HG03442 (cell line): ENCODE results near the gene TPPP.
"Not testable (repeated sequence)": the region's sequence is repeated elsewhere in the genome, so short reads cannot be mapped to it uniquely, and the experiment has no call there.

Source experiments
- ATAC-seq: cut with Tn5 transposase; IDR thresholded peaks from one replicate; pipeline ENCODE4 v1.9.1; 2021; ENCODE audit warnings: mild to moderate bottlenecking, moderate library complexity; ENCODE audit not compliant: unreplicated experiment

The TPPP gene

DNA sequence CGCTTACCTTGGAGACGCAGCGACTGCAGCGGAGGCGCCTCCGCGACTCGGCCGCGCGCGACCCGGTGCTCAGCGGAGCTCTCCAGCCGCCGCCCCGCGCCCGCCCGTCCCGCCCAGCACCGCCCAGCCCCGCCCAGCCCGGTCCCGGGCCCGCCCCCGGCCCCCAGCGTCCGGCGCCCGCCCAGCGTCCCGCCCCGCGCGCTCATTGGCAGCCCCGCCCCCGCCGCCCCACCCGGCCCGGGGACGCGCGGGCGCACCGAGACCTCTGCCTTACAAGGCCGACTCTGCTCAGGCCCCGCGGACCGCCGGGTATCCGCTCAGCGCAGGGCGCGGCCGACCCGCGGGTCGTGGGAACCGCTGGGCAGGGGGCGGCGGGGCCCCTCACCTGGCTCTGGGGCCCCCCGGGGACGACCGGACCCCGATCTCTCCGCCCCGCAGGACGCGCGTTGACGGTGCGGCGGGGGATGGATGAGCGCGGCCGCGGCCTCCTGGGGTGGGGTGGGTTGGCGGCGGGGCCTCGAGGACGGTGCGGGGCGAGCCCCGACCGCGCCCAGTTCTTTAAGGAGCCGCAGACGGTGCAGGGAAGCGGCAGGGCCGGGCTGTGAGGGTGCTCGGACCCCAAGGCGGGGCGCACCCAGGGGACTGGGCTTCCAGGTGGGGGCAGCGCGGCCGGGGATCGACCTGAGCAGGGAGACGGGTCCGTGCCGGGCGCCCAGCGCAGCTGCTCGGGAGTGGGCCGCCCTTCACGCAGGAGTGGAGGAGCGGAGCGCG, at the start of gene TPPP:
TSS of gene TPPP (minus strand) at position 82 of the 771 bp plus-strand sequence. CDS start 15,292 bp downstream, outside the sequence.
- ATAC-seq = peak; percentile 68

DNA sequence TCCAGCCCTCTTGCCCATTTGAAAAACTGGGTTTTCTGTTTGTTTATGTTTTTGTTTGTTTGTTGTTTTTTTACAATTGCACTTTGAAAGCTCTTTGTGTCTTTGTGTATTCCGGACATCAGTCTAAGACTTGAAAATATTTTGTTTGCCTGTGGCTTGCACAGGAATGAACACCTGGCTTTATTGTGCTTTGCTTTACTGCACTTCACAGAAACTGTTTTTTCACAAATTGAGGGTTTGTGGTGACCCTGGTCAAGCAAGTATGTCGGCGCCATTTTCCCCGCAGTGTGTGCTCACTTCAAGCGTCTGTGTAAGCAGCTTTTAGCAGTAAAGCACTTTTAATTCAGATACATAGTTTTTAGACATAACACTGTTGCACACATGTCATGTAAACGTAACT, 49.1 kb upstream of the TPPP start:
- ATAC-seq = not testable (repeated sequence)

DNA sequence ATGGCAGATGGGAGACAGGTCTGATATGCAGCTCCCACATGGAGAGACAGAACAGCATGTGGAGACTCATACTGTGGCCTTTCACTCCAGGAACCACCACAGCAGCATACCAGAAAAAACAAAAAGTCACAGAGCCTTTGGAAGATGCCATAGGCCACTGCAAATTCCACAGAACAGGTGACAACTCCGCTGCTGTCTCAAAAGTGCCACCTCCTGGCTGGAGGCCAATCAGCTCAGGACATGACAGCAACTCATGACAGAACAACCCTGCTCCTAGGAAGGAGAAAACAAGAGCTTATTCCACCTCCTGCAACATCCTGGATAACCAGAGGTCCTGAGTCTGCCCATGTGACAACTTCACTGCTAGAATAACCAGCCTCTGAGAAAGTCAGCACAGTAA, 41.0 kb upstream of the TPPP start:
- ATAC-seq = not testable (repeated sequence)

DNA sequence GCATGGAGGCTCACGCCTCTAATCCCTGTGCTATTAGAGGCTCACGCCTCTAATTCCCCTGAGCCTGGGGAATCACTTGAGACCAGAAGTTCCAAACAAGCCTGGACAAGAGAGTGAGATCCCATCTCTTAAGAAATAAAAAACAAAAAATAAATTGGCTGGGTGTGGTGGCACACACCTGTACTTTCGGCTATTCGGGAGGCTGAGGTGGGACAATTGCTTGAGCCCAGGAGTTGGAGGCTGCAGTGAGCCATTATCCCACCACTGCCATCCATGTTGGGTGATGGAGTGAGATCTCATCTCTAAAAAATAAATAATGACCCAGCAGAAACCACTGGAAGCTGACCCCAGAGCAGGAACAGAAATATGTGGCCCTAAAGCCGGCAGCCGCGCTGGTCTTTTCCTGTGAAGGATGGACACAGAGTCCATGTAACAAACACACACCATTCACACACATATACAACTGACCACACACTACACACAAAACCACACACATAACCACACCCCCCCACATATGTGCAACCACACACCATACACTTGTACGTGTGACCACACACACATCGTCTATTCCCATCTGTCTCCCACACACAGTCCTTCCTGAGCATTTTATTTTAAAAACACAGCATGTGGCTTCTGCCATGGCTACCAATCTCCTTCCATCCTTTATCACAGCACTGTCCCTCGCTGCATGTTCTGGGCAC, 39.8 kb upstream of the TPPP start:
- not testable (repeated sequence) for ATAC-seq

DNA sequence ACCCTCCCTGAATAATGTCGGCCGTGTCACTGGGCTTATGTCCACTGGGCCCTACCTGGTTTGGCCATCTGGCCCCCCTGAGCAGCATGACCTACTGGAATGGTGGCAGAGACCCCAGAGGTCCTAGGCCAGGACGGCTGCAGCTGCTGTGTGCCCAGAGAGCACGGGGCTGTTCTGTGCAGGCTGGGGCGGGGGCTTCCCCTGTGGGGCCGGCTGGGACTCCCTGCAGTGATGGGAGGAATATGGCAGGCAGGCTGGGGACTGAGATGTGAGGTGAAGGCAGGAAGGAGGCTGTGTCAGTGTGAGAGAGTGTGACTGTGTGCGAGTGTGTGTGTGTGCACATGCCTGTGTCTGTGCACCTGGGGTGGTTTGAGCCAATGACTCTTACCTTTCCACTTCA, 36.1 kb upstream of the TPPP start:
- ATAC-seq = not testable (repeated sequence)

DNA sequence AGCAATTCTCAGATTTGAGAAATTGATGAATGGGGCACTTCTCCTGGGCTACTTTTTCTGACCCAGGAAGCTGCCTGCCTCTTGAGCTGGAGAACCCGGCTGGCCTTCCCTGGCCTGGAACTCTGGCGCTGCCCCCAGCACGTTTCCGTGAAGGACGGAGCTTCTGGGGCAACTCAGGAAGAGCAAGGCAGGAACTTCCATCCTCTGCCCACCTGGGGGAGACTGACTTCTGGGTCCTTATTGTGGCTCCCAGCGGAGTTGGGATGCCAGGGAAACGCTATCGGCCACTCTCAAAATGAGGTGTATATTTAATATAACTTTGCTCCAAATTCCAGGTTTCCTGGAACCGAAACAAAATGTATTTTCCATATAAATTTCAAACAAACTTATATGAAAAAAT, 33.9 kb upstream of the TPPP start:
- ATAC-seq = not testable (repeated sequence)

DNA sequence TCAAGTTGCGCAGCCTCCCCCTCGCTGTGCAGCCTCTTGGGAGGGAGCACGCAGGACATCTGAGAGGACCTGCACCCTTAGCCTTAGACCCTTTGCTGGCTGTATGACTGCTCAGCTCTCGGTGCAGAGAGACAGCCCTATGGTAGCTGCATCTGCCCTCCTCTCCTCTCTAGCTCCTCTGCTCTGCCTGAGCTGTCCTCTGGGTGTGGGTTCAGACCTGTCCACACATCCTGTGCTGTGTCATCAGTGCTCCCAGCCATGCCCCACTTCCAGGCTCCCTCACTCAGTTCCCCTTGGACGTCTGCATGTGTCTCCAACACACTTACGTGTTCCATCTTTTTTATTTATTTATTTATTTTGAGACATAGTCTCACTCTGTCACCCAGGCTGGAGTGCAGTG, 30.7 kb upstream of the TPPP start:
- not testable (repeated sequence) for ATAC-seq

DNA sequence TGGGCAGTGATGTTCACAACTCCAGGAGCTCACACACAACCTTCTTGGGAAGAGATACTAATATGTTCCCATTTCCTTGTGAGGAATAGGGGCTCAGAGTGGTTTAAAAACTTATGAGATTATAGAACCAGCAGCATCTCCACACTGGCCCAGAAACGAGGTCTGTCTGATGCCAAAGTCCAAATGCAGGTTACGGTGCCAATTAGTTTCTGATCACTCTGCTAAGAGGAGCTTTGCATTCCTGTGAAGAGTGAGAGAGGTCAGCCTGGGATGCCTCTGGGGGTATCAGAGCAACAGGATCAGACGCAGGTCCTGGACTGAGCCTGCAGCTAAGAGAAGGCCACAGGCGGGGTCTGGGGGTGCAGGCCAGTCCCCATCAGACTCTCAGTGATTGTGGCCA, 30.2 kb upstream of the TPPP start:
- ATAC-seq = not testable (repeated sequence)

DNA sequence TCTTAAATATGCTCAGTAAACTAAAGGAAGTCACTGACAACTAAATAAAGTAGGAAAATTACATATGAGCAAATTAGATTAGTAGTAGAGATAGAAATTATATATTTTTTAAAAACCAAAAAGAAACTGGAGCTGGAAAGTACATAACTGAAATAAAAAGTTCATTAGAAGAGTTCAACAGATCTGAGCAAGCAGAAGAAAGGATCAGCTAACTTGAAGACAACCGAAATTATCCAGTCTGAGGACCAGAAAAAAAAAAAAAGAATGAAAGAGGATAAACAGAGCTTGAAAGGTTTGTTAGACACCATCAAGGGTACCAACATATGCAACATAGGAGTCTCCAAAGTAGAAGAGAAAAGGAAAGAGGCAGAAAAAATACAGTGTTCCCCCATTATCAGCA, 26.2 kb upstream of the TPPP start:
- ATAC-seq = not testable (repeated sequence)

DNA sequence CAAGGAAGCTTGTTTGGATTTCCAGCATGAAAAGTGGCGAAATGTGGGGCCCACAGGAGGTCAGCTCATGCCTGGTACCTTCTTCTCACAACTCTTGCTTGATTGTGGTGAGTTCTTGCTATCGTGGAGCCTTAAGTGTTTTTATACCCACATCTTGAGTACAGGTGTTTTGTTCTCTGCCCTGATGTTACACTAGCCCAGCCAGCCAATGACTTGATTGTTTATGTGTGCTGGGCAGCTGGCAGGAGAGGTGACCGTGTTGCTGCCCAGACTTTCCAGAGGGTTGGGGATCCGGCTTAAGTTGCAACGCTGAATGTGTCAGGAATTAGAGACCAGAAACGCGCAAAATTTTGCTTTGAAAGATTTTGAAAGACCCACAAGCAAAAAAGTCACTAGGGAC, 24.0 kb upstream of the TPPP start:
- ATAC-seq = no peak

DNA sequence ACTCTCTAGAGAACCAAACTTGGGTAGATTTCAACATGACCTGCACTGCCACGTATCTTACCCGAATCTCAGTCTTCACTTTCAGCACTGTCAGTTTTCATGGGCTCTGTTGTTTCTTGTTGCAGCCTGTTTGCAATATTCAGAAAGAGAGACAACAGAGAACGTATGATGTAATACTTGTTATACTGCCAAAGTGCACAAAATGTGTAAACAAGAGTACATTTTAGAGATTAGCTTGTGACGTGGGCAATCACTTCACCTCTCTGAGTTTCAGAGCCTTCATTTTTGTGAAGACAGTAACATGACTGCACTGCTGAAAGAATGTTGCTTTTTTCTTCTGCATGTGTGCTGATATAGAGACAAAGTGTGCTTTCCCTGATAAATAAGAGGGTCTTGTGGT, 23.6 kb upstream of the TPPP start:
- ATAC-seq = not testable (repeated sequence)

DNA sequence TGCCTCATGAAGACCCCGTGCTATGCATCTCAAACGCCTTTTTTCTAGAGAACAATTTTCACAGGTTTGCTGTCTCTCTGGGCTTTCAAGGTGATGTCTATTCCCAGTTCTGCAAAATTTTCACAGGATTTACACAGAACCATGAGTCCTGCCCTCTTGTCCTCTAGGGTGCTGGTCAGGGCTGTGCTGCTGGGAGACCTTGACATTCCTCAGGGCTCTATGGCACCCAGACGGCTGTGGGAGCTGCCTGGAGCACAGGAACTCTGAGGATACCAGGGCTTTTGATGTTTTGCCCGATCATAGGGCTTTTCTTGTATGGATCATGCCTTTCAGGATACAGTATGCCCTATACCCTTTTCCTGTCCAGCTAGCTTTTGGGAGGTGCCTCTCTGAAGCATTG, 22.5 kb upstream of the TPPP start:
- ATAC-seq = not testable (repeated sequence)

DNA sequence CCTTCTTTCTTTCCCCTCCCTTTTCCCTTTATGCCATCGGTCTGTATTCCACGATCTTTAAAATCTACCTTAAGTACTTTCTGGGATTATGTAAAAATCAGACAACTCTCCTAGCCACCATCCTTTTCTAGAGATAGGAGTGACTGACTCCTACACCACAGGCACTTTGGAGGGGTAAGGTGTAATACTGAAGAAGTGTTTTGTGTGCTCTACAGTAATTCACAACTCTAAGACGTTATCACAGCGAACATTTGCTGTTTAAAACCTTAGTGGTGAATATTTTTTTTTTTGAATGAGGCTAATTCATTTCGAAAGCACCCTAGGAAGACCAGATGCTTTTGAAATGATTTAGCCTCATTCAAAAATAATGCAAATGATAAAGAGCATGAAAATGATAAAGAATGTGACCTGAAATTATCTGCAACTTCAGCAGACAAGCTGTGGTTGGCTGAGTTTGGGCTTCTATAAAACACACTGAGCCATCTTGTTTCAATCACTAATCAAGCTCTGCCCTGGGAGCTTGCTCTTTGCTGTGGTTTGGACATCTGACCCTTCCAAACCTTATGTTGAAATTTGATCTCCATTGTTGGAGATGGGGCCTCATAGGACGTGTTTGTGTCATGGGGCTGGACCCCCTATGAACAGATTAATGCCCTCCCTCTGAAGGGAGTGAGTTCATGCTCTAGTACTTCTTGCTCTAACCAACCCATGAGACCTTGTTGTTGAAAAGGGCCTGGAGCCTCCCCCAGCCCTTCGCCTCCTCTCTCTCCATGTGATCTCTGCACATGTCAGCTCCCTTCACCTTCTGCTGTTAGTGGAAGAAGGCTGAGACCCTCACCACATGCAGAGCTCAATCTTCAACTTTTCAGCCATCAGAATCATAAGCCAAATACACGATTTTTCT, 21.3 kb upstream of the TPPP start:
- ATAC-seq = not testable (repeated sequence)

DNA sequence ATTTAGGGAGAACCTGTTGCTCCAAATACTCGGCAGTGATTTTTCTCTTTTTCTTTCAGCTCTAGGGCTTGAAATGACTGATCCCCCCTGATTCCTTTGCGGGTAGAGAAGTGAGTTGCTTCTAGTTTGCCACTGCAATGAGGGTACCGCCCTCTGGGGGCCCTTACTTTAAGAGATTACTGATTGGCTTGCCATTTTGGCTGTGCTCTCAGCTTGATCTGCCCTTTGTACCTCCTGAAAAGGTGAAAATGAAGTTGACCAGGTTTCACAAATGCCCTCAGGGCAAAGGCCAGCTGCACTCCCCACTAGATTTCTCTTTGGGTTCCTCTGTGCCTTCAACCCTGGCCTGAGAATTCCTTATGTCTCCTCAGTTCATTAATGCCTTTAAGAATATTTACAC, 20.5 kb upstream of the TPPP start:
- not testable (repeated sequence) for ATAC-seq

DNA sequence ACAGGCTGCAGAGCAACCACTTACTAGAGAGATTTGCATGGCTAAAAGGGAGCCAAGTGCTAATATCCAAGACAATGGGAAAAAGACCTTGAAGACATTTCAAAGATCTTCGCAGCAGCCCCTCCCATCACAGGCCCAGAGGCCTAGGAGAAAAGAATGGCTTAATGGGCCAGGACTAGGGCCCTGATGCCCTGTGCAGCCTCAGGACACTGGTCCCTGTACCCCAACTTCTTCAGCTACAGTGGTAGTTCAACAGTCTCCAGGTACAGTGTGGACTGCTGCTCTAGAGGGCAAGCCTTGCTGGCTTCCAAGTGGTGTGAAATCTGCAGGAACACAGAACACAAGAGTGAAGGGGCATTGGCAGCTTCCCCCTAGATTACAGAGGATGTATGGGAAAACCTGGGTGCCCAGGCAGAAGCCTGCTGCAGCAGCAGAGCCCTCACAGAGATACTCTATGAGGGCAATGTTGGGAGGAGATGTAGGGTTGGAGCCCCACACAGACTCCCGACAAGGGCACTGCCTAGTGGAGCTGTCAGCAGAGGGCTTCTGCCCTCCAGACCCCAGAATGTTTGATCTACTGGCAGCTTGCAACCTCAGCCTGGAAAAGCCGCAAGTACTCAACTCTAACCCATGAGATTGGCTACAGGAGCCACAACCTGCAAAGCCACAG, 15.8 kb upstream of the TPPP start:
- ATAC-seq = not testable (repeated sequence)

DNA sequence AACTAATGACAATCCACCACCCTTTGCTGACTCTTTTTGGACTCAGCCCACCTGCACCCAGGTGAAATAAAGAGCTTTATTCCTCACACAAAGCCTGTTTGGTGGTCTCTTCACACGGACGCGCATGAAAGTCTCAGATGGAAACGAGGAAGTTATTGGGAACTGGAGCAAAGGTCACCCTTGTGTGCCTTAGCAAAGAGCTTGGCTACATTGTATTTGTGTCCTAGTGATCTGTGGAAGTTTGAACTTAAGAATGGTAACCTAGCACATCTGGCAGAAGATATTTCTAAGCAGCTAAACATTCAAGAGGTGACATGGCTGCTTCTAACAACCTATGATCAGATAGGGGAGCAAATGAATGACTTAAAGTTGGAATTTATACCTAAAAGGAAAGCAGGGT, 15.2 kb upstream of the TPPP start:
- ATAC-seq = not testable (repeated sequence)

DNA sequence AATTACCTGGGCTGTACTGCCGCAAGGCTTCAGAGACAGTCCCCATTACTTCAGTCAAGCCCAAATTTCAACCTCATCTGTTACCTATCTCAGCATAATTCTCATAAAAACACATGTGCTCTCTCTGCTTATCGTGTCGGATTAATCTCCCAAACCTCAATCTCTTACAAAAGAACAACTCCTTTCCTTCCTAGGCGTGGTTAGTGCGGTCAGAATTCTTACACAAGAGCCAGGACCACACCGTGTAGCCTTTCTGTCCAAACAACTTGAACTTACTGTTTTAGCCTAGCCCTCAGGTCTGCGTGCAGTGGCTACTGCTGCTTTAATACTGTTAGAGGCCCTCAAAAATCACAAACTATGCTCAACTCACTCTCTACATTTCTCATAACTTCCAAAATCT, 13.0 kb upstream of the TPPP start:
- ATAC-seq = not testable (repeated sequence)

DNA sequence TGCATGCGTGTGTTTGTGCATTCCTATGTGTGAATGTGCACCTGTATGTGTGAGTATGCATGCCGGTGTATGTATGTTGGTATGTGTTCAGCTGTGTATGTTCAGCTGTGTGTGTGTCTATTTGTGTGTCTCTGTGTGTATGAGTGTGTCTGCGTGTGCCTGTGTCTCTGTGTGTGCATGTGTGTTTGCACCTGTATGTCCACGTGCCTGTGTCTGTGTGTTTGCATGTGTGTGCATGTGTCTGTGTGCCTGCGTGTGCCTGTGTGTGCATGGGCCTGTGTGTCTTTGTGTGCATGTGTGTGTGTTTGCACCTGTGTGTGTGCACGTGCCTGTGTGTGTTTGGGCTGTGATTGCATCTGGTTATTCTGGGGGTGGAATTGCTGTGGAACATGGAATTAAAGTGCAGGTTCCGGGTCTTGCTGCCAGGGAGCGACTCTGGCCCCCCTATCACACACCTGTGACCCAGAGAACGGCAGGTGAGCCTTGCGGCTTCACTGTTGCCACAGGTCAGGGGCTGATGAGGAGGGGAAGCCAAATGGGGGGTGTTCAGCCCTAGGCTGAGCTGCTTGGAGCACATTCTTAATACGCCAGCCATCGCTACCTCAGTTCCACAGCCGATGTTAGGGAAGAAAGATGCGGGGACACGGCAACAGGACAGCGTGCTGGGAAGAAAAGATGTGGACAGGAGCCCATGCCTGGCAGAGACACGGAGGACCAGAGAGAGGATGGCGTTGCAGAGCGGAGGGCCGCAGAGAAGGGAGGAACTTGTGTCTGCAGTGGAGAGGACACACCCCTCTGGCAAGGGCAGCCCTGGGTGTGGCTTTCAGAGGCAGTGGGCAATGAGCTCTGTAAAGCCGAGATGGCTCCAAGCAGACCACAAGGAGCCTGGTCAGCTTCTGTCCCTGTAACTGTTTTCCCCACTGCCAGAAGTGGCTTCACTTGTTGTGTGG, 3.9 kb upstream of the TPPP start:
- ATAC-seq = not testable (repeated sequence)

DNA sequence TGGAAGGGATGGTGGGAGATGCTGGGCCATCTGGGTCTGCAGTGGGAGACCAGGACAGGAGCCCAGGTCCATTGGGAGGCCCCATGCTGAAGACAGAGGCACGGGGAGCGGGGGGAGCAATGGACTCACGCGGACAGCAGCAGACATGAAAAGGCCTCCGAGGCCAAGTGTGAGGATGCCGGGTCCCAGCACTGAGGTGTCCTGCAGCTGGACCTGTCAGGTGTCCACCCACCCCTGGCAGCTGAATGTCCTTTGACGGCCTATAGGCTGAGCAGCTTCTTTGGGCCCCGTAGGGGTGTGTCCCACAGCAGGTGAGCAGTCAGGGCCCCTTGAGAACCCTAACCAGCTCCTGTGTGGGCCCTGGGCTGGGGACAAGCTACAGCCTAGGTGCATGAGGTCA, 3.0 kb upstream of the TPPP start:
- ATAC-seq = not testable (repeated sequence)
